IPS DF 4.7 (cell line): ENCODE results near the gene OTP.

ENCODE experiments used
- DNase-seq: peaks from one replicate; pipeline ENCODE4 v3.0.0-alpha.2; 2013; ENCODE audit warnings: low spot score; ENCODE audit errors: extremely low read depth

The OTP gene

GRCh38 chr5:77640589-77641396 is 2.3 kb upstream of the OTP start:
- no peak for DNase-seq

- DNase-seq, result no peak
These were observed 504 bp upstream of the OTP start for GRCh38 chr5:77638763-77639671.

GRCh38 chr5:77637170-77637997 is 1.1 kb downstream of the OTP start:
- no peak for DNase-seq

GRCh38 chr5:77636641-77637169 is 1.8 kb downstream of the OTP start:
- no peak for DNase-seq

DNA sequence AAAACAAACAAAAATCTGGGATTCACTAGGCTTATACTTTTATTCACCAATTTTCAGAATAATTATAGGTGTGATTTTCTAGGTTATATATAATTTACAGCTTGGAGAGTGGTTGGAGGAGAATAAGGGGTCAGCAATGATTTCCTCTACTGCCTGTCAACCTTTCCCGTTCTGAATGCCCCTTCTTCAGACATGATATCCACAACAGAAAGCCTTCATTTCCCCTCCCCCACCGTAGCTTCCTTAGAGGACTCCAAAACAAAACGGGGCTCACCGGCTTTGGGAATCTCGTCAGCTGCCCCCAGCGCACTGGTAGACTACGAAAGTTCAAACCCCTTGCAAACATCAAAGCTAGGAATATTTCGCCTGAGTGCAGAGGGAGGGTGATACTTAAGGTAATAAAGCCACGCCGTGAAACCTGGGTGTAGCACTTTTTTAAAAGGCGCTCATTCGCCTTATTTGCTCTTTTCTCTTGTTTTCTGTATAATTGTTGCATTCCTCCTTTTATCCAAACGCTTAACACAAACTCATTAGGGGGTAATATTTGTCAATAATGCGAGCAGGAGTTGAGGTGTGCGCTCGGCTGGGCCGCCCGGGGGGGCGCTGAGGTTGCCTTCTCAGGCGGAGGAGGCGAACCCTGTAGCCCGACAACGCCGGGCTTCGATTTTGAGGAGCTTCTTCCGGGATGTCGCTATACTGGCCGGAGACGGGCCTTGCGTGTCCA is 2.4 kb downstream of the OTP start:
- no peak for DNase-seq

- no peak for DNase-seq
These were observed 3.2 kb downstream of the OTP start for GRCh38 chr5:77635067-77635916.

DNA sequence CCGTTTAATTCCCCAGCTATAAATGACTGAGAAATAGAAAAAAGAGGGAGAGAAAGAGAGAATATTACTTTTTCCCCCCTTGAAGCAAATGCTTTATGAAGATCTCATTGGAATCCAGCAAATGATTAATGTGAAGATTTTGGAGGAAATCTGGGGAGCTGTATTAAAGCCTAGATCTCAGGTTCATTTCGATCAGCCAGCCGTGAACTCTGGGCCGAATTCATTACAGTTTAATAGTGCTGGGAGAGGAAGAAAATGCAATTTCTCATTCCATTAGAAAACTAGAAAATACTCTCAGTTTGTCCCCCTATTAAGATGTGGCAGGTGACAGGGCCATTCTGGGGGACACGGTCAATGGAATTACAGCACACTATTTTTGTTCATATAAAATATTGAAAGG is 4.8 kb downstream of the OTP start:
- DNase-seq, result no peak

DNA sequence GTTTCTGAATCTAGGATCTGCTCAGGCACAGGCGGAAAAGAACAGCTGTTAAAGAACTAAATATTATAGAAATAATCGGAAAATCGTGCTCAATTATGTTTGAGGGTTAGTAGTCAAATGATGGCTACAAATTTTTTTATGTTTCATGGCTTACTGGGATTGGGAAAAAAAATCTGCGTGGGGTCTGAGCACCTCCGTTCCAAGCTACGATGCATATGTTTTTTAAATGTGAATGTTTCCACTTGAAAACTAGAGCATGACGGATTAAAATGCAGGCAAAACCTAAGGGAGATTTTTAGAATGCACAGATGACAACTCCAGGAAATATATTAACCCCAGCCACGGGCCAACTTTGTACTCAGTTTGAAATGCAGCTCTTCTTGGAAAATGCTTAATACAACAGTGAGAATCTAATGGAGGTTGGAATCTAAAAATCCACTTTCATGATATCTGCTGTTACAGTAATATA is 5.3 kb downstream of the OTP start:
- DNase-seq, result no peak

GRCh38 chr5:77632526-77633206 is 5.8 kb downstream of the OTP start:
- no peak for DNase-seq

DNA sequence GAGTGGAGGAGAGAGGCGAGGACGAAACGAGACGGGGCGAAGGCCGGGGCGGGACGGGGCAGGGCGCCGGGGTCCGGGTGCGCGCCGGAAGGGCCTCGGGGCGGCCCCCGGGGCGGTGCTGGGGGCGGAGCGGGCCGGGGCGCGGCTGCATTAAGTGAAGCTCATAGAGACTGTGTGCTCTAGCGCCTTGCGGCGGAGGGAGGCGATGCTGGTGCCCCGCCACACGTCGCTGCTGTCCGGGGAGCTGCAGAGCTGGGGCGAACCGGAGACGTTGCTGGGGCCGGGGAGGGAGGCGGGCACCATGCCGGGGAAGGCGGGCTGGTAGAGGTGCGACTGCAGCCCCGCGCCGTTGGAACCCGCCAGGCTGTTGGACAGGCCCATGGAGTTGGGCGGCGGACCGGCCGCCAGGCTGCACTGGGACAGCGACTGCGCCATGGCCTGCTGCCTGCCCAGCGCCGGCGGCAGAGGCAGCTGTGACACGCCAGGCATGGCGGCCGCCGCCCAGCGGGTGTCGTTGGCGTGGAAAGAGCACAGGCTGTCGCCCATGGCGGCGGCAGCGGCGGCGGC is 8.3 kb downstream of the OTP start:
- DNase-seq, result no peak

DNA sequence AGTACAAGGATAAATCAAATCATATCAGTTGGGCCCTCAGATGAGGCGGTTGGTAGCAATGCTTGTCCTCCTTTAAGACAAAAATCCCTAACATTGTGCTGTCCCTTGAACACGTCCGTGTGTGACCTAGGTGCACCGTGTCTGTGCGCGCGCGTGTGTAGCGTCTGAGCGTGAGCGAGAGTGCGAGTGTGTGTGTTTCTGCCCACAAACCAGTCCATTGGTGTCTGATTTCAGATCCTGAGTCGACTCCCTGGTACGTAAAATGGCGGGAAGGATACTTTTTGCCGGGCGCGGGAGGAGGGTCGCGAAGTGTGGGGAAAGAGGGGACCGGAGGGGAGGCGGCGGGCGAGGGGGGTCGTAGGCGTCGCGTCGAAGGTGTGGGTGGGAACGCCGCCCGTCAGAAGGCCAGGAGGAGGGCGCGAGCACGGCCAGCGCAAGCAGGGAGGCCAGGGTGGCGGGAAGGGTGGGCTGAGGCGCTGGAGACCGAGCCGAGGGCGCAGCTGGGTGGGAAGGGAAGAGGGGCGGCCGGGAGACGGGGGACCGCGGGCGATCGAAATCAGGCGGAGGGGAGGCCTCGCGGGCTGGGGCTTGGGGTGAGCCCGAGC is 8.9 kb downstream of the OTP start:
- DNase-seq, result no peak

GRCh38 chr5:77628840-77629508 is 9.5 kb downstream of the OTP start:
- DNase-seq, result no peak

- no peak for DNase-seq
These were observed 10.4 kb downstream of the OTP start for GRCh38 chr5:77627869-77628674.

- no peak for DNase-seq
These were observed 15.2 kb downstream of the OTP start for GRCh38 chr5:77623203-77623740.

- DNase-seq, result no peak
These were observed 17.1 kb downstream of the OTP start for GRCh38 chr5:77621440-77621839.

DNA sequence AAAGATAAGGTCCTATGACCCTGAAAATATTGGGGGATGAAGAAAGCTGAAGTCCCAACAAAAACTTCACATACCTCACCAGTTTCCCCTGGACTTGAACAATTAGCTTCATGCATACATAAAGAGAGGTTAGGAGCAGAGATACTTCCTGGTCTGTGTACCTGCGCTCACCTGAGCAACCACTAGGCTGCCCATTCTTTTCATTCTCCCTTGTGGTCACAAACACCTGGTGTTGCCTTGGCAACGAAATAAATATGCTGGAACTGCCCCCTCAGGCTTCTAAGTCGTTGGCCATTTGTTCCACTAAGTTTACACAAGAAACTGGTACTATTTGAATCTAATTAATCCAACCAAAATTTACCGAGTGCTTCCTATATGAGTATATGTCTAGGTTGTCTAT is 18.1 kb downstream of the OTP start:
- no peak for DNase-seq

DNA sequence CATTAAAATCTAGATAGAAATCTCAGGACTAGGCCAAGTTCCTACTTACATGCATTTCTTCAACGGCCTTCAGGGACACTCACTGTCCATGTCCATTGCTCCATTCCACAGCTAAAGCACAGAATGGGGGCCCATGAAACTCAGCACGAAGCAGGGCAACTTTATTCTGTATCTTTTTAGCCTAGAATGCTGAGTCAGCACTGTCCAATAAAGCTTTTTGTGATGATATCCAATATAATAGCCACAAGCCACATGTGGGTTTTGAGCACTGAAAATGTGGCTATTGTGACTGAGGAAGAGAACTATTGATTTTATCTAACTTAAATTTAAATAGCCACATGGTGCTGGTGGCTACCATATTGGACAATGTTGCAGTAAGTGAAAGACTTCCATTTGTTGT is 21.6 kb downstream of the OTP start:
- no peak for DNase-seq
